Activated T-cell treated with anti-CD3 and anti-CD28 coated beads for 1 hour (primary cell): ENCODE data around the gene KCNMA1.

ENCODE experiments used
- DNase-seq: peaks from one replicate; pipeline ENCODE4 v3.0.0-alpha.2; 2020; ENCODE audit warnings: low read depth

Gene KCNMA1

DNA sequence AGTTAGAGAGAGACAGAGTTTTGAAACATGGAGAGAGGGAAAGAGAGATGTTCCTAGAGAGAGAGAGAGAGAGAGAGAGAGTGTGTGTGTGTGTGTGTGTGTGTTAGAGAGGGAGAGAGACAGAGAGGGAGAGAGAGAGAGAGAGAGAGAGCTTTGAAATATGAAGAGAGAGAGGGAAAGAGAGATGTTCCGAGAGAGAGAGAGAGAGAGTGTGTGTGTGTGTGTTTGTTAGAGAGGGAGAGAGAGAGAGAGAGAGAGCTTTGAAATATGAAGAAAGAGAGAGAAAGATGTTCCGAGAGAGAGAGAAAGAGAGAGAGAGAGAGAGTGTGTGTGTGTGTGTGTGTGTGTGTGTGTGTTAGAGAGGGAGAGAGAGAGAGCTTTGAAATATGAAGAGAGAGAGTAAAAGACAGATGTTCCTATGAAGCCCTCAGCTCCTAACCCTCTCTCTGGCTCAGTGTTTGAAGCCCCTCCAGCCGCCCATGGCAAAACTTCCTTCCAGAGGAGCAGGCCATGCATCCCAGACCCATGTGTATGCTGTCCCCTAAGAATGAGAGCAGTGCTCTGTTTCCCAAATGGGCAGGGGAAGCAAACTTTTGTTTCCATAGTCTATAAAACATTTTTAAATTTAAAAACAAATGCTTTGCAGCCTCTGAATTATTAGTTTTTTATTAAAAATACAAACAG is 130.9 kb downstream of the KCNMA1 start:
- no peak for DNase-seq

DNA sequence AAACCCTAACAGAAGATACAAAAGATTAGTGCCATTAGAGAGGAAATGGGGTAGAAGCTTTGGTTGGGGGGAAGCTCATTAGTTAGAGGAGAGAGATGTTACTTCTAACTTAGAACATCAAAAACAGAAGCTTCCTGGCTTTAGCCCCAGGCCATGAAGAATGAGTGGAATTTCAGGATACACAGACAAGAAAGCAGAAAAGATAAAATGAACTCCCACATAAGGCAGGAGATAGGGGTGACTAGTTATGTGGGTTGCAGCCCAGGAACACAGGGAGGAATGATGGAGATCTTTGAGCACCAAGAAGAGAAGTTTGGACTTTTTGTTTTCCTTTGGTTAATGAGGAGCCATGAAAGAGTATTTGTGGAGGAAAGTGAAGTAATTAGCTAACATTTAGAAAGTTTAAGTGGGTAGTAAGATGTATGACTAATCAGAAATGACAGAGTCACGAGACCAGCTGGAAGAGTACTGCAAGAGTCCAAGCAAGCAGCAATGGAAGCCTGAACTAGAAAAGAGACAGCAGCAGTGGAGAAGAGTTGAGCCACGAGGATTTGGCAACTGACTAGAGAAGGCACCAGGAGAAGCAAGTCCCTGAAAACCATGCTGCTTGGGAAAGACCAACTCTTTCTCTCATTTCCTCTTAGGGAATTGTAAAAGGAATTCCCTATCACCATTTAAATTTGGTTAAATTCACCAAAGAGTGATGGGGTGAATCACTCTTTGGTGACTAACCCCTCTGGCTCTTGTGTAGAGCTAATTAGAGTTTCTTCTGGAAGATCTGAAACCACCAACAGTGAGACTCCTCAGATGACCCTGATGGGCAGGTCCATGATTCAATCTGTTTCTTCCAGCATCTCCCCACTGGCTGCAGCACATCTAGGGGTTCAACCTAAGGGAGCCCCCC is 131.9 kb downstream of the KCNMA1 start:
- no peak for DNase-seq

DNA sequence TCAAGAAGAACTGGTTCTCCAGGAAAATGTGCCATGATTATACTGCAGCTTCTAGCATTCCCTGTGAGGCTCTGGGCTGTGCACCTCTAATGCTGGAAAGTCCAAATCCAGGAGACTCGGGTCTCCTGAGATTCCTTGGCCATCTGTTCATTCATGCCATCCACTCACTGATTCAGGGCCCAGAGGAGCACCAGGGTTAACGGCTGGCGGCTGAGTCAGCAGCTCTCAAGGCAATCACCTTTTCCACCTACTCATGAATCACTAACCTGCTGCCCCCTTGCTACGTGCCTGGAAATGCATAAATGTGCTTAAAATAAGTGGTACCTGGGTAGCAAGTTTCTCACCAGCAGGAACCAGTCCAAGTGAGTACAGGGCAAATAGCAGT is 132.7 kb downstream of the KCNMA1 start:
- no peak for DNase-seq

DNA sequence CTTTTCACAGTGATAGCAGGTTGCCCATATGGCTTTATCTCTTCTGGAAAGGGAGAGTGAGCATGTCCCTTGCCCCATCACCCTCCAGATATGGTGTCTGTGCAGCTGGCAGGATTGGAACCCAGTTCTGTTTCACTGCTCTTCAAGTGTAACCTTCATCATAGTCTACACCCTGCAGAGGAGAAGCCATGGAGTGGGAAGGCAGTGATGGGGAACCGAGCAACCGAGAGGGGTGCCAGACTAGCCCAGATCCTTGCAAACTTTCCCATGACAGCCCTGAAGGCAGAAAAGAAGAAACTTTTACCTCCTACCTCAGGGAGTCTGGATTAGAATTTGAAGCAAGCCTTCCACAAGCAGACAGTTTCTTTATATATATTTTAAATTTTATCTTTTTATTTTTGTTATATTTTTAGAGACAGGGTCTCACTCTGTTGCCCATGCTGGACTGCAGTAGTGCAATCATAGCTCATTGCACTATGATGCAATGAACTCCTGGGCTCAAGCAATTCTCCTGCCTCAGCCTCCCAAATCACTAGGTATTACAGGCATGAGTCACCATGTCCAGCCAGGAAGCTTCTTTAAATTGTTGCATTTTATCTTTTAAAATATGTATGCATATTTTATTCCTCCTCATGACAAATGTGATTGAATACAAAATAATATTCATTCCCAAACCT is 133.3 kb downstream of the KCNMA1 start:
- no peak for DNase-seq

DNA sequence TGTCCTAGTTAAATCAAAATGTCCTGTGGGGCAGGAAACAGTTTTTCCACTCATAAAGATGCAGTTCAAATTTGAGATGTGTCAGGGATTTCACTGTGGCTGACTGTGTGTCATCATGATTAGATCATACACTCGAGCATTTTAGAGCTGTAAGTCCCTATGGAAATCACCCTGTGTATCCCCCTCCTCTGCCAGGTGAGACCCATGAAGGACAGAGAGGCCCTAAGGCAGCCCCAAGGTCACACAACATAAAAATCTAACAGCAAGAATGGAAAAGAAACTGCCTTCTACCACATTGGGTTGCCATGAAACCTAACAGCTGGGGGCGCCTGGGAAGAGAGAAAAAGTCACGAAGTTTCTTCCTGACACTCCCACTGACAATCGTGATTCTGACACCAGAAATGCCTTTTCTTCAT is 135.8 kb downstream of the KCNMA1 start:
- DNase-seq = no peak

DNA sequence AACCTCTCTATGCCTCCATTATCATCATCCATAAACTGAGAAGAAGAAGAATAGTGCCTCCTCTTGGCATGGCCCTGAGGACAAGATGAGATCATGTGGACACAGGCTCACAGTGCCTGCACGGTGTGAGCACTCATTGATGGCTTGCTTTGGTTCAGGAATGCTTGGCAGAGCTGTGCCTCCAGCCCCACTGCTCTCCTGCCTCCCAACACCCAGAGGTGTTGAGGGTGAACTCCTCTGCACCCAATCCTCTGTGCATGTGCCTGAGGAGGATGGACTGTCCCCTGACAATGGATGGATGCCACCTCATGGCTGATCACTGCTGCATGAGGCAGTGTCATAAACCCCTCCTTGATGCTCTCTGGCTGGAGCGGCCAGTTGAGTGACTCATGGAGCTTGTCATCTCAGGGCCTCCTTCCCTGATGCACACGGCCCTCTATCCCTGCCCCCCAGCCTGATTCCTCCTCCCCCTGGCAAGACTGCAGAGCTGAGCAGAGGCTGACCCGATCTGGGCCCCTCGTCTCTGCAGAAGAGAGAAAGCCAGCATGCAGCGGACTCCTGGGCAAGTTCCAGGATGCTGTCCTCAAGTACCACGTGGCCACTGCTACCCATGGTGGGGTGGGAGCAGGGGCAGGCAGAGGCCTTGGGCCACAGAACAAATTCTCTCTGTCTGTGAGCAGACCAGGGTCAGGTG is 136.3 kb downstream of the KCNMA1 start:
- no peak for DNase-seq

DNA sequence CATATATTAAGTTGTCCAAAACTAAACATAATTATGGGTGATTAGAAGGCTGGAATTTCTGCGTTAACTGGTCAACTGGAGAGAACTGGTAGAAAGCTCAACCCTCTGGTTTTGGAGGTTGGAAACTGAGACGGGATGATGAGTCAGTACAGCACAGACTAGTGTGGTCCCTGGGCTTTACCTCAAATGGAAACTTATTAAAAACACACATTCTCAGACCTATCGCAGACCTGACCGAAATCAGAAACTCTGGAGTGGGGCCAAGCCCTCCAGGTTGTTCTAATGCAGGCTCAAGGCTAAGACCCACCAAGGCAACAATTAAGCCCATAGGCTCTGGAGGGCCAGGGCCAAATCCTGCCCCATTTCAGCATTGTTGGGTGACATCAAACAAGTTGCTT is 136.9 kb downstream of the KCNMA1 start:
- DNase-seq = no peak

DNA sequence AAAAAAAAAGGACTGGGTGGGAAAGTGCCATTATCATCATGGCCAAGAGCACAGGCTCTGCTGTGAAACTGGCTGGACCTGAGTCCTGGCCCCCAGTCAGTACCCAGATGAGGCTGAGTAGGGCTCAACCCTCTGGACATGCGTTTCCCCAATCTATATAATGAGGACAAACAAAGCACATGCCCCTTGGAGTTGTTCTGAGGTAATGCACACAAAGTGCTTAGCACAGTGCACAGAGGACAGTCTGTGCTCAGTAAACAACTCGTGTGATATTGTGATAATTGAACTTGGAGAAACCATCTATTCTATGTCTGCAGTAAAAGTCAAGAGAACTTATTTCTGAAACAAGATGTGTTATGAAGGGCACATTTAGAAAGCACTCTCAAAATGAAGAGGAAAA is 138.8 kb downstream of the KCNMA1 start:
- DNase-seq = no peak

DNA sequence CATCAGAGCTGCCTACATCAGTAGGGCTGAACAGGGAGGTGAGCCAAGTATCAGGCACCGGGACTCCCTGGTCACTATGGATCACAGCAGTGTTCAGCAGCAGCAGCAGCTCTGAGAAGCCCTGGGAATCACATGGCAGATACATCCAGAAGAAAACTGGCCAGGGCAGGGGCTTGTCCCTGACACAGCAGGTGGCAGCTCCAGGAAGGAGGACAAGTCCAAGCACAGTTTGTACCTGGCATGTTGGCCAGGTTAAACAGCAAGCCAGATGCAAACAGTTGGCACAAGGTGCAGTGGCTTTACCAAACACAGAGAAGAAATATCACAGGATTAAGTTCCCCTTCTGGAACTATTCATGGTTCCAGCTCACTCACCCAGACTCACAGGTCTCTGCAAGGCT is 139.4 kb downstream of the KCNMA1 start:
- DNase-seq = no peak

DNA sequence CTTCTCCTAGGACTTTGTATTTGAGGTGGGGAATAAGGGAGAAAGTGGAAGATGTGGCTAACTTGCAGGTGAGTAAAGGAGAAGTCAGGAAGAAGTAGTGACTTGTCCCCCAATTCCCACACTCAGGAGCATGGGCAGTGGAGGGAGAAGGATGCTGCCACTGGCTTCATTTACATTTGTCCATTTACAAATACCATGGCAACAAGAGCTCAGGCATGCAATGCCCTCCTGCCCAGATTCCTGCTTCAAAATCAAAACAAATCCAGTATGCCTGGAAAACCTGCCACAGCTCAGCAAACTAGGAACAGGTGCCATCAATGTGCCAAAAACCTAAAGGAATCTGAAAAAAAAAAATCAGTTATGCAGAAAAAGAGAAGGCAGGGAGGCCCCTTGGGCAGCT is 139.9 kb downstream of the KCNMA1 start:
- no peak for DNase-seq

DNA sequence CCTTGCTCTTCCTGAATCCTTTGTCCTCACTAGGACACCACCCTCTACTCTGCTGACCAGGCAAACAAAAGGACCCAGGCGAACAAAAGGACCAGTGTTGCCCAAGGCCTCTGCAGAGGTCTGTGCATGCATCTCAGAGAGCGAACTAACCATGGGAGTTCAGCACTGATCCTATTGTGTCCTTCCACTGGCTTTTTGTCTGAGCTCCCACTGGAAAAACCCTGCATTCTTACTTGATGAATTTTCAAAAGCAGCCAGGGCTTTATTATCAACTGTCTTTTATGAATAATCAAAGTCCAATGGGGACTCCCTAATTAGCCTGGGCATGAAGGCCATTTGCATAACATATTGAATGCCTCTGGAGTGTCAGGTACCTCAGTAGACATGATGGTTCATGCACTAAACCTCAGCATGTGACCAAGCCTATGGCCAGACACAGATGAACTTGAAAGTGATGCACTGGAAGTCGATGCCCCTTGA is 140.6 kb downstream of the KCNMA1 start:
- no peak for DNase-seq

DNA sequence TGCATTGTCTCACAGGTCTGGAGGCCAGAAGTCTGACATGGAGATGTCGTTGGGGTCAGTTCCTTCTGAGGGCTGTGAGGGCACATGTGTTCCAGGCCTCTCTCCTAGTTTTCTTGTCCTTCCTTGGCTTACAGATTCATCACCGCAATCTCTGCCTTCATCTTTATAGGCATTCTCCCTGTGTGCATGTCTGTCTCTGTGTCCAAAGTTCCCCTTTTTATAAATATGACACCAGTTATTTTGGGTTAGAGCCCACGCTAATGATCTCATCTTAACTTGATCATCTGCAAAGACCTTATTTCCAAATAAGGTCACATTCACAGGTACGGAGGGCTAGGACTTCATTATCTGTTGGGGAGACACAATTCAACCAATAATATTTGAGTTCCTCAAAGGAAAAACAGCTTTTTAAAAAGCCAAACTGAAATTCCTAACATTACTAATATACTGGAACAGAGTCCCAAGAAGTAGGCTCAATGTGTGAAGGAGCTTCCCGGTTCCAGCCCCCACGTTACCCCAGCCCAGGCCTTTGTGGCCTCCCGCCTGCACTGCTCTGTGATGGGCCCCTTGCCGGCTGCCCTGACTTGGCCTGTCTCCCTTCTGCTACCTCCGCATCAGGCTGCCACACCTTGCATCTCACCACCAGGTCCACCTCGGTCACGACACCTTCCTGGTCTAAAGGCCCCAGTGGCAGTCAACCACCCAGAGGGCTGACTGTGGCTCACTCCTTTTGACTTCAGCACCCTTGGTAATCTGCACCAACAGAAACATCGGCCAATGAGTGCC is 142.7 kb downstream of the KCNMA1 start:
- no peak for DNase-seq

DNA sequence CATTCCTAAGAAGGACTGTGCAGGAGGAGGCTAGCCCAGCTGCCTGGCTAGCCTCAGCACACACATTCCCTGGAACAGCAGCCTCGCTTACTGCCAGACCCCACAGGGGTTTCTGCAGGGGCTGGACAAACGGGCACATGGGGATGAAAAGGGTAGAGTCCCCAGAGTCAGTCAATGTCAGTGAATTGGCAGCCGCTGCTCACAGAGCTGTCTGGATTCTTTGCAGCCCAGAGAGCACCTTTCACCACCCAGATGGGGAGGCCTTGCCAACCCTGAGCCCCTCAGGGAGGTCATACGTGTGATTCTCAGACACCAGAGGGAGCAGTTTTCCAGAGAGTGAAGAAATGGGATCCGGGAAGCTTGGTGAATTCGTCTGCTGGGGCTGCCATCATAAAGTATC is 143.3 kb downstream of the KCNMA1 start:
- DNase-seq = no peak

DNA sequence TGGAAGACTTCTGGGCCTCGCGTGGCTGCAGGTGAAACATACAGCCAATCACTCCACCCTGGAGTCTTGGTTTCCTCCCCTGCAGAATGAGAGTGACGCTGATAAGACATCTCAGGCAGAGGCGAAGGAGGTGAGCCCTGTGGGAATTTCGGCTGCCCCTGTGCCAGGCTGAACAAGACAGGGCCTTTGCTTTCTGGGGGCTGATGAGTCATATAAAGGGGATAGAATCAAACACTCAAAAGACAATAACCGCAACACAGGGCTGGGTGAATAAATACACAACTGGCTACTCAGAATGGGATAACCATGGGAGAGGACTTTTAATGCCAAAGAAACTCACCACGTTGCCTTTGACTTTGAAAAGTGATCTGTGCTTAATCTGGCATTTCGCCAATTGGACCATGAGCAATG is 143.8 kb downstream of the KCNMA1 start:
- DNase-seq = no peak

DNA sequence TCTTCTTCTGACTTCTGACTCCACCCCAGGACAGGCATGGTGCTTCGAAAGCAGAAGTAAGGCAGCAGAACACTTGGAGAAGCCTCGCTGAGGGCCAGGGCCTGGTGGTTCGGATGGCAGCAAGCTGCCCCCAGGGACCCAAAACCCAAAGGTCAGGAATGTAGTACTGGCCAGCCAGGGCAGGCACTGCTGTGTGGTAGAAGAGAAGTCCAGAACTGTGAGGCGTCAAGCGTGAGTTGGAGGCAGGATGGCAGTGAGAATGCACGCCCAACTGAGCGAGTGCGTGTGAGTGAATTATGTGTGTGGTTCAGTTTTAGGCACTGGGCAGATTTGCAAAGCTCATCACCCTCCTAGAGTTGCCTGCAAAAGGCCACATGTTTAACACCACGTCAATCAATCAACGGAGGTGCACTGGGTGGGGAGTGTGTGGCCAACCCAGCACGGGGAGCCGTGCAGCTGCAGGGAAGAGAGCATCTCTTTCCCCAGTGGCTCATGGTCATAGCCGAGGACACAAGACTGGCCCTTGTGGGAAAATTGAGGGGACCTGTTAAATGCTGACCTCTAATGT is 144.3 kb downstream of the KCNMA1 start:
- DNase-seq = no peak

DNA sequence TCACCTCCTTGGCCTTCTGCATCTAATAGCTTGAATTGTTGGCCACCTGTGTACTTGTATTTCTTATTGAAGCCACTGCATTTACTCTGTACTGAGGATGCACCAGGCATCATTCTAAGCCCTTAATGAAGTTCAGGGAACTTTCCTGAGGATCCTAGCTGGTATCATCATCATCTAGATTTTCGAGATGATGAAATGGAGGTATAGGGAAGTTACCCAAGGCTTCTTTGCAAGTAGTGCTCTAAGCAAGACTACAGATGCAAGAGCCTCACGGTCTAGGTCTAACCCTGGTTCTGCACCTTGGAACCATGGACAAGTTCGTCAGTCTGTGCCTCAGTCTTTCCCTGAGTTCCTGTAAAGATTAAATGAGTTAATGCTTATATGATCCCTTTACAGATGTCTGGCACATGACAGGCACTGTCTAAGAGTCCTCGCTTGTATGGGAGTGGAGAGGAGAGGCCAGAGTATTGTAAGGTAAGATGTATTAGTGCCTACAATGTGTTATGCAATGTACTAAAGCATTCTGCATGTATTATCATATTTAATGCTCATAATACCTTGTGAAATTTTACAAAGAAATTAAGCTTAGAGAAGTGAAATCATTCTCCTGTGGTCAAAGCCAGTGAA is 145.1 kb downstream of the KCNMA1 start:
- DNase-seq = no peak

DNA sequence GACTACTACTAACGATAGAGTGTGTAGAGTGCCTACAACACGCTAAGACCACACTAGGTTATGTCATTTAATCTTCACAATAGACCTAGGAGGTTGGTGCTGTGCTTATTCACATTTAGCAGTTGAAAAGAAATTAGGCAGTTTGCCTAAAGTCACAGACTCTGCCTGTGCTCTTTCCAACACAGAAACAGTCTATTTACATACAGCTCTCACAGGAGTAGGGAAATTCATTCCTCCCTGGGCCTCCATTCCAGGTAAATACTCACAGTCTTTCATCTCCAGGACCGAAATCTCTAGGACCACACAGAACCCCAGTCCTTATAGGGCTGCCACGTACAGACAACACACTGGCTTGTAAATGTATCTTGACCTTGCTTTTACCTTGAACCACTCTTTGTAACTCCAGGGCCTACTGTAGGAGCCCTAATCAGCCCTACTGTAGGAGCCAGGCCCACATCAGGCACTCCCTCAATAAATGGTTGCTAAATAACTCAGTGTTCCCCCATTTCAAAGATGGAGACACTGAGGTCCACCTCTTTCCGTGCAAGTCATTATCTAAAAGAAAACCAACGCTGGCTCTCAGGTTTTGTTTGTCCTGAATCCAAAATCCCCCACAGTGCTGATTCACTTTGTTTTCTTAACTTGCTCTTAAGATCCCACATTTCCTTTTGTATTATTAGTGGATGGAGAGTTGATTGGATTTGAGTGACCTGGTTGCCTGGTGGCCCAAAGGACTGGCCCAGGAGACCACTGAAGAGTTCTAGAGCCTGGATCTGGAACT is 146.9 kb downstream of the KCNMA1 start:
- no peak for DNase-seq

DNA sequence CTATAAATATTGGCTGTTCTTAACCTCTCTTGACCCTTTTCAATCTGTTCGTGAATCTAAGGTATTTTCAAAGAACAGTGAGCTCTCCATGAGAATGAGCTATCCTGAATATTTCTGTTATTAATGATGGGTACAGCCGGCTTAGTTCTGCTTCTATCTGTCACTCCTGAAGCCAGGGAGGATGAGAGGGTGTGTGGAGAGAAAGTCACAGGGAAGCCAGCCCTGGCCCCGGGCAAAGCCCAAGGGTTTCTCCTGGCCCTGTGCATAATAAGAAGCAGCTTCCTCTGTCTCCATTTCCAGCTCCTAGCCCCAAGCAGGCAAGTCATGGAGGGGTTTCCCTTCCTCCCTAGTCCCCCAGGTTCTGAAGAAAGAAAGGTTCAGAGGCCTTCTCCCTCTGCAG is 151.1 kb downstream of the KCNMA1 start:
- no peak for DNase-seq

DNA sequence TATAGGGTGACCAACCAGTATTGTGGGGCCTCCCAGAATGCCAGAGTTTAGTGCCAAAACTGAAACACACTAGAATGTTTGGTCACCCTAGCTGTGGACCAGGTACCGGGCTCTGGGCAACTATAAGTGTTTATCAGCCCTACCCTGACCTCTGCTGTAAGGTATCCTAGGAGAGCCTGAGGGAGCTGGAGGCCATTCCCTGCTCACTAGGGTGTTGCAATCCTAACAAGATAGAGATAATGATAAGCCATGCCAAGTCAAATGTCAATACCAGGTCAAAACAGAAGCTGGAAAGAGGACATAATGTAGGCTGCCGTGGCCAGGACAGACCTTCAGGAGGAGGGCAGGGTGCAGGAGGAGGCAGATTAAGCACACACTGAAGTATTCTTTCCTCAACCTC is 151.8 kb downstream of the KCNMA1 start:
- no peak for DNase-seq

DNA sequence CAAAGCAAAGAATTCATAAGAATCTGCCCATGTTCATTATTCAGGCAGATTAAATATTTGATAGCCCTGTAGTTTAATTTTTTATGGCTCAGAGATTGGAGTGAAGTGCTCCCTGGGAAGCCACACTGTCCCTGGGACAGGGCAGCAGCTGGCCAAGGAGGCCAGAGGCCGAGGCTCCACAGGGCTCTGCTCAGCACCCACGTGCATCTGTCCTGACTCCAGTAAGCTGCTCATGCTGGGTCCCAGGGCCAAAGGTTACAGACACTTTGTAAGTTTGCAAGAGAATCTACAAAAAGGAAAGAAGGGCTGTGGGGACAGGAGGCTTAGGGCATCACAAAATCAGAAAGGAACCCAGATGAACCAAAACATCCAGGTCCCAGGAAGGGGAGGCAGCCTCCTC is 155.5 kb downstream of the KCNMA1 start:
- DNase-seq = no peak
